D721Med (cell line): ENCODE measurements around the gene KMT2B.

ENCODE experiments used
- DNase-seq: peaks from one replicate; pipeline ENCODE4 v3.0.0; 2011; ENCODE audit warnings: low spot score; ENCODE audit not compliant: insufficient read length
- FAIRE-seq: peaks from 2 replicates; lab custom pipeline; 2011; peaks lifted over from hg19 to GRCh38; lab: Jason Lieb, UNC
- TF ChIP-seq, protein P1 (sequence below): IDR thresholded peaks from 2 replicates; pipeline ENCODE4 v1.5.1; 2012; ENCODE audit warnings: mild to moderate bottlenecking, control low read depth; ENCODE audit not compliant: insufficient read depth; ENCODE audit errors: missing control alignments

KMT2B gene

GRCh38 chr19:35777086-35777841, 59.5 kb downstream of the KMT2B start:
- TF ChIP-seq, protein P1, sequence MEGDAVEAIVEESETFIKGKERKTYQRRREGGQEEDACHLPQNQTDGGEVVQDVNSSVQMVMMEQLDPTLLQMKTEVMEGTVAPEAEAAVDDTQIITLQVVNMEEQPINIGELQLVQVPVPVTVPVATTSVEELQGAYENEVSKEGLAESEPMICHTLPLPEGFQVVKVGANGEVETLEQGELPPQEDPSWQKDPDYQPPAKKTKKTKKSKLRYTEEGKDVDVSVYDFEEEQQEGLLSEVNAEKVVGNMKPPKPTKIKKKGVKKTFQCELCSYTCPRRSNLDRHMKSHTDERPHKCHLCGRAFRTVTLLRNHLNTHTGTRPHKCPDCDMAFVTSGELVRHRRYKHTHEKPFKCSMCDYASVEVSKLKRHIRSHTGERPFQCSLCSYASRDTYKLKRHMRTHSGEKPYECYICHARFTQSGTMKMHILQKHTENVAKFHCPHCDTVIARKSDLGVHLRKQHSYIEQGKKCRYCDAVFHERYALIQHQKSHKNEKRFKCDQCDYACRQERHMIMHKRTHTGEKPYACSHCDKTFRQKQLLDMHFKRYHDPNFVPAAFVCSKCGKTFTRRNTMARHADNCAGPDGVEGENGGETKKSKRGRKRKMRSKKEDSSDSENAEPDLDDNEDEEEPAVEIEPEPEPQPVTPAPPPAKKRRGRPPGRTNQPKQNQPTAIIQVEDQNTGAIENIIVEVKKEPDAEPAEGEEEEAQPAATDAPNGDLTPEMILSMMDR, result no peak
- no peak for DNase-seq
- FAIRE-seq, result no peak

GRCh38 chr19:35777961-35778360, 60.2 kb downstream of the KMT2B start:
- DNase-seq, result no peak
- TF ChIP-seq, protein P1, result no peak
- no peak for FAIRE-seq

GRCh38 chr19:35779033-35779432, 61.2 kb downstream of the KMT2B start:
- FAIRE-seq (no peak), DNase-seq (no peak)
- TF ChIP-seq, protein P1, result no peak

DNA sequence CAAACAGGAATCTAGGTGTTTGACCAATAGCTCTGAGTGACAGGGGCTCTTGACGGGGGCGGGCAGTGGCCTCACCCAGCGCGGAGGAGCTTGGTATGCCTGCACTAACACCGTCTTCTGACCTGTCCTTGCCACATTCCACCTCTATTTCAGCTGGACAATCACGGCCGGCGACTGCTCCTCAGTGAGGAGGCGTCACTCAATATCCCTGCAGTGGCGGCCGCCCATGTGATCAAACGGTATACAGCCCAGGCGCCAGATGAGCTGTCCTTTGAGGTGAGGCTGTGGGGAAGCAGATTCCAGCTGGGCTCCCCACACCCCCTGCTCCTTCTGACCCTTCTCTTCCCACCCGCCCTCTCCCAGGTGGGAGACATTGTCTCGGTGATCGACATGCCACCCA, 62.3 kb downstream of the KMT2B start:
- DNase-seq (no peak), FAIRE-seq (no peak)
- TF ChIP-seq, protein P1, result no peak

DNA sequence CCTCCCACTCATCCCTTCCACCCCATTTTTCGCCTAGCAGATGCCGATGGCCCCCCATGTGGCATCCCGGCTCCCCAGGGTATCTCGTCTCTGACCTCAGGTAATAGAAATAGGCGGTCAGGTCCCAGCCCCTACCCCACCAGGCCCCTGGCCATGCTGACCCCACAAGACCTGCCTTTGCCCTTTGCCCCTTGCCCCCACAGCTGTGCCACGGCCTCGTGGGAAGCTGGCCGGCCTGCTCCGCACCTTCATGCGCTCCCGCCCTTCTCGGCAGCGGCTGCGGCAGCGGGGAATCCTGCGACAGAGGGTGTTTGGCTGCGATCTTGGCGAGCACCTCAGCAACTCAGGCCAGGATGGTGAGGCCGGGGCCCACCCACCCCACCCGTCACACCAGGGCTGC, 62.9 kb downstream of the KMT2B start:
- FAIRE-seq, result no peak
- DNase-seq, result no peak
- TF ChIP-seq, protein P1, result no peak

- no peak for FAIRE-seq
- no peak for DNase-seq
- TF ChIP-seq, protein P1, result no peak
Measured at GRCh38 chr19:35781650-35782049, 63.8 kb downstream of the KMT2B start.

DNA sequence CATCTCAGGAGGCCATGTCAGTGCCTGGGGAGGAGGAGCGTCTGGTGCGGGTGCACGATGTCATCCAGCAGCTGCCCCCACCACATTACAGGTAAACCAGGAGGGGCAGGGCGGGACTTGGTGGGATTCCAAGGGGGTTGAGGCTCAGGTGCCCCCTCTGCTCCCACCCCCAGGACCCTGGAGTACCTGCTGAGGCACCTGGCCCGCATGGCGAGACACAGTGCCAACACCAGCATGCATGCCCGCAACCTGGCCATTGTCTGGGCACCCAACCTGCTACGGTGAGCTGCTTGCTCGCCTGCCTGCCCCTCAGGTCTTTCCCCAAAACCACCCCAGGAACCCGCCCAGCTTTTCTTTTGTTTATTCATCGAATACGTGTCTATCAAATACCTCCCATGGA, 64.8 kb downstream of the KMT2B start:
- FAIRE-seq (no peak), DNase-seq (no peak)
- TF ChIP-seq, protein P1, result no peak
